ENCODE data around the gene RASSF4. TPM values are rescaled to one million over a fixed set of nuclear protein-coding genes. Genes with fewer than 3 reads are reported as not detected.
A peak's percentile ranks its signal among the peaks of the same experiment; 100 is the strongest.

The RASSF4 gene
- total and polyA plus RNA-seq, 9 of the 15 experiments (the other 6 are each of a cell fraction or from before 2014, with no cell fraction given) = 0.01 to 0.62 (median 0.11) TPM; not detected in 3

GRCh38 chr10:45001381-45002148 is 42.0 kb downstream of the RASSF4 start (continued):
- TF ChIP-seq MGA (IDR thresholded peaks at IDR 0.05) (peak; percentile 98), EWSR1 (IDR thresholded peaks at IDR 0.05; ENCODE audit: borderline replicate concordance, low read depth, partially characterized antibody) (no peak), CEBPG (CRISPR knock-in tag; IDR thresholded peaks at IDR 0.05) (peak; percentile 60), CEBPG (tag; conservative IDR thresholded peaks at IDR 0.05 in 1 of 2, IDR thresholded peaks at IDR 0.05 in 1 of 2) (peak; percentile 81 to 88), GABPB2 (CRISPR knock-in tag; conservative IDR thresholded peaks at IDR 0.05) (no peak), HIVEP1 (CRISPR knock-in tag; IDR thresholded peaks at IDR 0.05) (no peak), CEBPB (tag; IDR thresholded peaks at IDR 0.05) (peak; percentile 81), ASH1L (IDR thresholded peaks at IDR 0.05; ENCODE audit: borderline replicate concordance, low read depth, partially characterized antibody) (peak; percentile 51), BDP1 (IDR thresholded peaks at IDR 0.05; ENCODE audit: insufficient read depth, insufficient read length) (no peak), ZNF561 (CRISPR knock-in tag; conservative IDR thresholded peaks at IDR 0.05) (no peak), FOXK2 (conservative IDR thresholded peaks at IDR 0.05 in 1 of 2, IDR thresholded peaks at IDR 0.05 in 1 of 2; ENCODE audit: low read depth in 2 of 2) (no peak), TAL1 (IDR thresholded peaks at IDR 0.05) (no peak), ZNF184 (CRISPR knock-in tag; IDR thresholded peaks at IDR 0.05) (no peak), KAT7 (CRISPR knock-in tag; IDR thresholded peaks at IDR 0.05; ENCODE audit: borderline replicate concordance) (no peak), ZNF24 (IDR thresholded peaks at IDR 0.05) (peak; percentile 44; the same call in 1 of the 2 replicates), ZC3H11A (IDR thresholded peaks at IDR 0.05; ENCODE audit: low read depth, low read length) (0 out of 2 replicates have a peak, but pooled peaks have one; percentile 41), HDAC1 (IDR thresholded peaks at IDR 0.05) (no peak; a peak in 1 of 4 replicates), SMARCB1 (IDR thresholded peaks at IDR 0.05; ENCODE audit: insufficient read length, low read depth) (no peak), FOXJ3 (CRISPR knock-in tag; IDR thresholded peaks at IDR 0.05) (no peak)
